ENCODE measurements around the gene EVA1C. TPM values are rescaled to one million over a fixed set of nuclear protein-coding genes. Genes with fewer than 3 reads are reported as not detected.

Gene EVA1C
- total and polyA plus RNA-seq, 10 of the 15 experiments (the other 5 are each of a cell fraction or from before 2014, with no cell fraction given): 0.13 to 0.56 (median 0.34) TPM; not detected in 7

- no peak for TF ChIP-seq ZBTB11 (CRISPR knock-in tag; IDR thresholded peaks at IDR 0.05)
- TF ChIP-seq CEBPZ (IDR thresholded peaks at IDR 0.05; ENCODE audit: low read depth, low read length): no peak
- TF ChIP-seq IKZF2 (IDR thresholded peaks at IDR 0.05): no peak
- TF ChIP-seq E2F8 (IDR thresholded peaks at IDR 0.05; ENCODE audit: low read depth, partially characterized antibody): no peak
- TF ChIP-seq ZBTB33 (IDR thresholded peaks at IDR 0.05): no peak
Observed at GRCh38 chr21:32413697-32414578, 1.4 kb downstream of the EVA1C start (continued).
